ENCODE measurements around the gene ABR. TPM values are rescaled to one million over a fixed set of nuclear protein-coding genes. Genes with fewer than 3 reads are reported as not detected.
"Not testable (repeated sequence)": the region's sequence is repeated elsewhere in the genome, so short reads cannot be mapped to it uniquely, and the experiment has no call there.

Gene ABR
- total RNA-seq, 1 experiment from 2014 or later = 172 TPM

GRCh38 chr17:1154704-1155103, 25.1 kb downstream of the ABR start:
- CTCF ChIA-PET = no interaction called here
- 0 out of 2 replicates have a peak, but pooled peaks have one; percentile 30 for ATAC-seq

GRCh38 chr17:1153795-1154546, 25.8 kb downstream of the ABR start:
- intact Hi-C loops (cut with micrococcal nuclease; ENCODE audit: unreplicated experiment) (no loop called here), in situ Hi-C loops (cut with HindIII; ENCODE audit: low pct_unique_long_range_greater_than_20kb, low sequenced_read_pairs) (no loop called here)
- ChIA-PET CTCF (no interaction called here), POLR2A (no interaction called here)
- no TSS peak for BruUV-seq (replicated peaks)
- H3K36me3 ChIP-seq (ENCODE audit: control insufficient read depth, insufficient read depth, low read length) = no peaks in the 10 kb centered on the region
- no peak for TF ChIP-seq TCF7L2 (IDR thresholded peaks at IDR 0.05; ENCODE audit: low read depth, low read length)
- TF ChIP-seq CTCF (IDR thresholded peaks at IDR 0.05) = no peak
- no peak for TF ChIP-seq POLR2AphosphoS5 (IDR thresholded peaks at IDR 0.05; ENCODE audit: low read depth, low read length)
- no peak for TF ChIP-seq REST (IDR thresholded peaks at IDR 0.05; ENCODE audit: insufficient read depth in 1 of 2, low read depth in 2 of 2, low read length in 1 of 2)
- TF ChIP-seq SIN3A (IDR thresholded peaks at IDR 0.05; ENCODE audit: borderline replicate concordance, insufficient read depth, low read depth, low read length) = no peak
- no peak overlapping the region for H3K4me3 ChIP-seq (ENCODE audit: low read depth in 2 of 2, low read length in 2 of 2)
- no peak overlapping the region for H3K27ac ChIP-seq (ENCODE audit: low read length)
- no peaks in the 10 kb centered on the region for H3K27me3 ChIP-seq (ENCODE audit: control insufficient read depth, insufficient read depth, low read length)
- H3K9me3 ChIP-seq (ENCODE audit: control insufficient read depth, insufficient read depth, low read depth, low read length) = no peaks in the 10 kb centered on the region
- ATAC-seq = no peak
- no peaks in the 10 kb centered on the region for H3K4me1 ChIP-seq (ENCODE audit: control insufficient read depth, insufficient read depth, low read length)
- no peak for DNase-seq (ENCODE audit: low read depth, low spot score)

More at GRCh38 chr17:1154704-1155103, 25.1 kb downstream of the ABR start:
- Histone ChIP-seq H3K9me3 (ENCODE audit: control insufficient read depth, insufficient read depth, low read depth, low read length) (no peaks in the 10 kb centered on the region), H3K27ac (ENCODE audit: low read length) (no peak overlapping the region), H3K27me3 (ENCODE audit: control insufficient read depth, insufficient read depth, low read length) (no peaks in the 10 kb centered on the region), H3K4me1 (ENCODE audit: control insufficient read depth, insufficient read depth, low read length) (no peaks in the 10 kb centered on the region), H3K36me3 (ENCODE audit: control insufficient read depth, insufficient read depth, low read length) (no peaks in the 10 kb centered on the region), H3K4me3 (ENCODE audit: low read depth in 2 of 2, low read length in 2 of 2) (no peak overlapping the region)
- intact Hi-C loops (cut with micrococcal nuclease; ENCODE audit: unreplicated experiment) (no loop called here), in situ Hi-C loops (cut with HindIII; ENCODE audit: low pct_unique_long_range_greater_than_20kb, low sequenced_read_pairs) (no loop called here)
- TF ChIP-seq POLR2AphosphoS5 (IDR thresholded peaks at IDR 0.05; ENCODE audit: low read depth, low read length) = no peak
- no peak for TF ChIP-seq TCF7L2 (IDR thresholded peaks at IDR 0.05; ENCODE audit: low read depth, low read length)
- no peak for TF ChIP-seq CTCF (IDR thresholded peaks at IDR 0.05)
- no peak for TF ChIP-seq REST (IDR thresholded peaks at IDR 0.05; ENCODE audit: insufficient read depth in 1 of 2, low read depth in 2 of 2, low read length in 1 of 2)
- no peak for TF ChIP-seq SIN3A (IDR thresholded peaks at IDR 0.05; ENCODE audit: borderline replicate concordance, insufficient read depth, low read depth, low read length)
- no TSS peak for BruUV-seq (replicated peaks)
- POLR2A ChIA-PET = no interaction called here
- DNase-seq (ENCODE audit: low read depth, low spot score) = no peak

- POLR2A ChIA-PET; ATAC-seq; H3K27me3 ChIP-seq (ENCODE audit: control insufficient read depth, insufficient read depth, low read length); DNase-seq (ENCODE audit: low read depth, low spot score); H3K27ac ChIP-seq (ENCODE audit: low read length); H3K4me1 ChIP-seq (ENCODE audit: control insufficient read depth, insufficient read depth, low read length); H3K9me3 ChIP-seq (ENCODE audit: control insufficient read depth, insufficient read depth, low read depth, low read length); H3K36me3 ChIP-seq (ENCODE audit: control insufficient read depth, insufficient read depth, low read length); intact Hi-C loops (cut with micrococcal nuclease; ENCODE audit: unreplicated experiment); in situ Hi-C loops (cut with HindIII; ENCODE audit: low pct_unique_long_range_greater_than_20kb, low sequenced_read_pairs); BruUV-seq (replicated peaks); H3K4me3 ChIP-seq (ENCODE audit: low read depth in 2 of 2, low read length in 2 of 2); CTCF ChIA-PET: not testable (repeated sequence)
Measured at GRCh38 chr17:1152582-1152981, 27.2 kb downstream of the ABR start.
